HG03520 (cell line): ENCODE results near the gene ZNF641.
A peak's percentile ranks its signal among the peaks of the same experiment; 100 is the strongest.
"Not testable (repeated sequence)": the region's sequence is repeated elsewhere in the genome, so short reads cannot be mapped to it uniquely, and the experiment has no call there.

Source experiments
- ATAC-seq: cut with Tn5 transposase; IDR thresholded peaks from one replicate; pipeline ENCODE4 v1.9.1; 2021; ENCODE audit warnings: mild to moderate bottlenecking, moderate library complexity; ENCODE audit not compliant: unreplicated experiment

Gene ZNF641

GRCh38 chr12:48336061-48336460 lies 14.7 kb downstream of the ZNF641 start:
- ATAC-seq, result no peak

GRCh38 chr12:48334808-48335207 lies 15.9 kb downstream of the ZNF641 start:
- no peak for ATAC-seq

- ATAC-seq, result not testable (repeated sequence)
These were observed 17.0 kb downstream of the ZNF641 start for GRCh38 chr12:48333680-48334079.

GRCh38 chr12:48331399-48331798 lies 19.3 kb downstream of the ZNF641 start:
- ATAC-seq, result no peak

GRCh38 chr12:48329199-48329939 lies 21.4 kb downstream of the ZNF641 start:
- no peak for ATAC-seq

- ATAC-seq, result no peak
These were observed 34.2 kb downstream of the ZNF641 start for GRCh38 chr12:48316491-48316890.

- ATAC-seq, result no peak
These were observed 39.4 kb downstream of the ZNF641 start for GRCh38 chr12:48311313-48311712.

GRCh38 chr12:48307269-48307668 lies 43.5 kb downstream of the ZNF641 start:
- no peak for ATAC-seq

- no peak for ATAC-seq
These were observed 45.5 kb downstream of the ZNF641 start for GRCh38 chr12:48305190-48305589.

GRCh38 chr12:48302161-48302911 lies 48.4 kb downstream of the ZNF641 start:
- ATAC-seq, result no peak

- ATAC-seq, result no peak
These were observed 49.9 kb downstream of the ZNF641 start for GRCh38 chr12:48300774-48301173.

GRCh38 chr12:48296586-48297282 lies 54.0 kb downstream of the ZNF641 start:
- peak; percentile 58 for ATAC-seq

GRCh38 chr12:48292040-48292439 lies 58.7 kb downstream of the ZNF641 start:
- no peak for ATAC-seq

- no peak for ATAC-seq
These were observed 59.2 kb downstream of the ZNF641 start for GRCh38 chr12:48291511-48291910.

GRCh38 chr12:48288387-48289268 lies 62.1 kb downstream of the ZNF641 start:
- ATAC-seq, result no peak
